A549 (cell line): ENCODE measurements around the gene COPZ1.

Source experiments
- CHD2 ChIP-seq: fragments of 150-350 bp; IDR thresholded peaks from 2 replicates; pipeline ENCODE4 v1.6.1; 2014; ENCODE audit warnings: low read length; ENCODE audit not compliant: partially characterized antibody
- EHMT2 ChIP-seq: fragments of 200-600 bp; sonication (generic); IDR thresholded peaks from 2 replicates; pipeline ENCODE4 v1.6.1; 2016; ENCODE audit warnings: antibody characterized with exemption, low read depth, mild to moderate bottlenecking, moderate library complexity
- POLR2A ChIP-seq: IDR thresholded peaks from 2 replicates; pipeline ENCODE4 v1.6.1; 2012; ENCODE audit warnings: mild to moderate bottlenecking, low read length
- RAD21 ChIP-seq, 2 experiments: fragments of >200 bp in 1 of 2; sonication (Bioruptor Twin) in 1 of 2; formaldehyde crosslinking in 1 of 2; IDR thresholded peaks in 1 of 2; conservative IDR thresholded peaks in 1 of 2; 2 replicates in 1 of 2; 3 replicates in 1 of 2; pipeline ENCODE4 v1.6.1; 2012 to 2018; ENCODE audit warnings: inconsistent platforms in 1 of 2
- REST ChIP-seq: fragments of 200-600 bp; sonication (generic); IDR thresholded peaks from 2 replicates; pipeline ENCODE4 v1.6.1; 2016; ENCODE audit warnings: antibody characterized with exemption, mild to moderate bottlenecking, moderate library complexity
- ZC3H11A ChIP-seq: fragments of 450-650 bp; IDR thresholded peaks from 2 replicates; pipeline ENCODE4 v1.6.1; 2014; ENCODE audit warnings: antibody characterized with exemption, mild to moderate bottlenecking

DNA sequence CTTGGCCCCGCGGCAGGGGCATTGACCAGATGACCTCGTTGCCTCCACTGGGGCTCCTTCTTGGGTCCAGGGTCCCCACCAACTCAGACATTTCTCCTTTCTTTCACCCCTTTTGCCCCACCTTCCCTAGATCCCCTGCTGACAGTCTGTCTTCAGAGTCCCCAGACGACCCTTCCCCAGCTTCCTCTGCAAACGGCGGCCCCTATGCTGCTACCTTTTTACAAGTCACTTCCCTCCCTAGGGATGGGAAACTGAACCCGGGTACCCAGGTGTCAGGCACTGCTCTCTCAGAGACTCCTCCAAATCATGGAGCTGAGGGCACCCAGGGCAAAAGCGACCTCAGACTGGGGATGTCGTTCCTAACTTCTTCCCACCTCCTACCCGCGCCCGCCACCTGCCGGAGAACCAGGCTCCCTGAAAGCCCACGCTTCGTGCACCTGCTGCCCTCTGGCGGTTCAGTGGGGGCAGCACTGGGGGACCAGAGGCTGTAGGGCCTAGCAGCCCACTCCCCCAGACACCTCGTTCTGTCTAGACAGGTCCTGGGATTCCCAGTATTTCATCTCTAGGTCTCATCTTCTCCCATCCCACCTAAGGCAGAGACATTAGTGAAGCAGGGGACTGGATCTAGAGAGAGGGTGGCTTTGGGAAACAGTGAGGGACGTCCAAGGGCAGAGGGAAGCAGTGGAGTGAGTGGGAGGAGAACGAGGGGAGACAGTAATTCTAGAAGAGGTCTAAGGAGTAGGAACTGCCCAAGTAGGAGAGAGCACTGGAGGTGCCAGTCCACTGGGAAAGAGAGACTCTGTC lies 54.7 kb downstream of the COPZ1 start:
- no peak for TF ChIP-seq REST
- TF ChIP-seq RAD21 (conservative IDR thresholded peaks at IDR 0.05 in 1 of 2, IDR thresholded peaks at IDR 0.05 in 1 of 2), result peak; percentile 94 to 96
- no peak for TF ChIP-seq ZC3H11A
- no peak for TF ChIP-seq EHMT2
- TF ChIP-seq CHD2, result no peak
- TF ChIP-seq POLR2A, result no peak
